Transverse colon (tissue), 4 donors: ENCODE results near the gene ROS1.

Experiments
- EP300 ChIP-seq: sonication (generic); formaldehyde crosslinking; IDR thresholded peaks from one replicate; pipeline ENCODE4 v1.6.1; 2017; ENCODE audit warnings: antibody characterized with exemption, low read depth
- POLR2A ChIP-seq: fragments of 450-650 bp; IDR thresholded peaks from one replicate; pipeline ENCODE4 v1.6.1; 2016; ENCODE audit warnings: antibody characterized with exemption, mild to moderate bottlenecking, moderate library complexity
- POLR2AphosphoS5 ChIP-seq, 3 donors: sonication (generic); formaldehyde crosslinking; IDR thresholded peaks; one replicate each; pipeline ENCODE4 v1.6.1; 2016; ENCODE audit warnings: antibody characterized with exemption in 3 of 3
- TF ChIP-seq, protein P1 (sequence below), 5 experiments: fragments of 200-600 bp in 3 of 5; fragments of 450-650 bp in 2 of 5; sonication (generic) in 3 of 5; IDR thresholded peaks; 1 replicate in 2 of 5; 2 replicates in 3 of 5; pipeline ENCODE4 v1.5.1; 2016 to 2017; ENCODE audit warnings: antibody characterized with exemption in 5 of 5, inconsistent platforms in 3 of 5, mild to moderate bottlenecking in 2 of 5, moderate library complexity in 1 of 5

DNA sequence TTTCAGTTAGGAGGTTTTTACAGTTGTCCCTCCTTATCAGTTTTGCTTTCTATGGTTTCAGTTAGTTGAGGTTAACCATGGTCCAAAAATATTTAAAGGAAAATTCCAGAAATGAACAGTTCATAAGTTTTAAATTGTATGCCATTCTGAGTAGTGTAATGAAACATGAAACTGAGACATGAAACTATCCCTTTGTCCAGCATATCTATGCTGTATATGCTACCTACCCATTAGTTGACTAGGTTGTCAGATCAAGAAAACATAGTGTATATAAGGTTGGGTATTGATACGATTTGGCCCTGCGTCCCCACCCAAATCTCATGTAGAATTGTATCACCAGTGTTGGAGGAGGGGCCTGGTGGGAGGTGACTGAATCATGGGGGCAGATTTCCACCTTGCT lies 121.3 kb downstream of the ROS1 start:
- TF ChIP-seq, protein P1, sequence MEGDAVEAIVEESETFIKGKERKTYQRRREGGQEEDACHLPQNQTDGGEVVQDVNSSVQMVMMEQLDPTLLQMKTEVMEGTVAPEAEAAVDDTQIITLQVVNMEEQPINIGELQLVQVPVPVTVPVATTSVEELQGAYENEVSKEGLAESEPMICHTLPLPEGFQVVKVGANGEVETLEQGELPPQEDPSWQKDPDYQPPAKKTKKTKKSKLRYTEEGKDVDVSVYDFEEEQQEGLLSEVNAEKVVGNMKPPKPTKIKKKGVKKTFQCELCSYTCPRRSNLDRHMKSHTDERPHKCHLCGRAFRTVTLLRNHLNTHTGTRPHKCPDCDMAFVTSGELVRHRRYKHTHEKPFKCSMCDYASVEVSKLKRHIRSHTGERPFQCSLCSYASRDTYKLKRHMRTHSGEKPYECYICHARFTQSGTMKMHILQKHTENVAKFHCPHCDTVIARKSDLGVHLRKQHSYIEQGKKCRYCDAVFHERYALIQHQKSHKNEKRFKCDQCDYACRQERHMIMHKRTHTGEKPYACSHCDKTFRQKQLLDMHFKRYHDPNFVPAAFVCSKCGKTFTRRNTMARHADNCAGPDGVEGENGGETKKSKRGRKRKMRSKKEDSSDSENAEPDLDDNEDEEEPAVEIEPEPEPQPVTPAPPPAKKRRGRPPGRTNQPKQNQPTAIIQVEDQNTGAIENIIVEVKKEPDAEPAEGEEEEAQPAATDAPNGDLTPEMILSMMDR (IDR thresholded peaks at IDR 0.05) = no peak
- TF ChIP-seq POLR2AphosphoS5 (IDR thresholded peaks at IDR 0.05) (no peak), POLR2A (no peak), EP300 (no peak)
